Neural cell (in vitro differentiated cells): Measurements from ENCODE around the gene ANKS1B. TPM values are rescaled to one million over a fixed set of nuclear protein-coding genes. Genes with fewer than 3 reads are reported as not detected.
A peak's percentile ranks its signal among the peaks of the same experiment; 100 is the strongest.

ENCODE experiments used
- H2AFZ ChIP-seq: fragments of 200-600, 300-800 bp; sonication (generic), shearing (Covaris generic); 2 replicates; pipeline ENCODE4 v1.6.0; 2014; ENCODE audit warnings: low read depth, mild to moderate bottlenecking, antibody characterized with exemption, low read length, moderate library complexity
- H3F3A ChIP-seq: fragments of 200-600 bp; shearing (Covaris generic); 2 replicates; pipeline ENCODE4 v1.6.1; 2016; ENCODE audit warnings: mild to moderate bottlenecking, moderate library complexity, mixed read lengths, antibody characterized with exemption, low read length; ENCODE audit not compliant: insufficient read depth, poor library complexity, severe bottlenecking
- H3K27ac ChIP-seq: fragments of 200-600, 300-800 bp; sonication (generic), shearing (Covaris generic); 2 replicates; pipeline ENCODE4 v1.5.1; 2014; ENCODE audit warnings: mild to moderate bottlenecking, low read length, moderate library complexity
- H3K27me3 ChIP-seq: fragments of 300-800, 200-600 bp; sonication (generic), shearing (Covaris generic); 2 replicates; pipeline ENCODE4 v1.6.0; 2014; ENCODE audit warnings: mild to moderate bottlenecking, low read depth, low read length, moderate library complexity; ENCODE audit not compliant: insufficient read depth
- H3K36me3 ChIP-seq: fragments of 300-800, 200-600 bp; sonication (generic), shearing (Covaris generic); 2 replicates; pipeline ENCODE4 v1.5.1; 2014; ENCODE audit warnings: mild to moderate bottlenecking, antibody characterized with exemption, low read length, moderate library complexity; ENCODE audit not compliant: insufficient read depth
- H3K4me2 ChIP-seq: fragments of 300-800, 200-600 bp; sonication (generic), shearing (Covaris generic); 2 replicates; pipeline ENCODE4 v1.6.0; 2014; ENCODE audit warnings: mild to moderate bottlenecking, low read length
- H3K4me3 ChIP-seq: fragments of 300-800, 200-600 bp; sonication (generic), shearing (Covaris generic); 2 replicates; pipeline ENCODE4 v1.5.1; 2014; ENCODE audit warnings: mild to moderate bottlenecking, low read length, moderate library complexity
- H3K79me2 ChIP-seq: fragments of 200-600 bp; shearing (Covaris generic); replicated peaks from 2 replicates; pipeline ENCODE4 v1.6.0; 2014; ENCODE audit warnings: mild to moderate bottlenecking, low read length, moderate library complexity; ENCODE audit not compliant: insufficient read depth
- H3K9ac ChIP-seq: fragments of 300-800, 200-600 bp; sonication (generic), shearing (Covaris generic); 2 replicates; pipeline ENCODE4 v1.6.1; 2016; ENCODE audit warnings: mild to moderate bottlenecking, low read length, mixed read lengths
- H3K9me2 ChIP-seq: fragments of 200-600 bp; shearing (Covaris generic); 2 replicates; pipeline ENCODE4 v1.6.1; 2016; ENCODE audit warnings: mild to moderate bottlenecking, low read length, mixed read lengths; ENCODE audit not compliant: insufficient read depth
- H3K9me3 ChIP-seq: fragments of 200-600, 300-800 bp; sonication (generic), shearing (Covaris generic); 2 replicates; pipeline ENCODE4 v1.6.1; 2016; ENCODE audit warnings: mild to moderate bottlenecking, mixed run types, low read length, moderate library complexity, mixed read lengths
- H4K20me1 ChIP-seq: fragments of 200-600 bp; shearing (Covaris generic); 2 replicates; pipeline ENCODE4 v1.6.1; 2016; ENCODE audit warnings: mild to moderate bottlenecking, mixed run types; ENCODE audit not compliant: insufficient read depth
- CTCF ChIP-seq: fragments of 450-650 bp; IDR thresholded peaks from 2 replicates; pipeline ENCODE4 v1.5.1; 2014; ENCODE audit warnings: antibody characterized with exemption, mild to moderate bottlenecking, moderate library complexity; ENCODE audit not compliant: poor library complexity, severe bottlenecking
- EP300 ChIP-seq: fragments of 450-650 bp; conservative IDR thresholded peaks from 2 replicates; pipeline ENCODE4 v1.6.1; 2014; ENCODE audit warnings: antibody characterized with exemption, mild to moderate bottlenecking, moderate library complexity; ENCODE audit not compliant: poor library complexity, severe bottlenecking
- EZH2 ChIP-seq: fragments of 200-600, 300-800 bp; shearing (Covaris generic), sonication (generic); IDR thresholded peaks from 2 replicates; pipeline ENCODE4 v1.6.1; 2014; ENCODE audit warnings: antibody characterized with exemption, low read length, borderline replicate concordance, mild to moderate bottlenecking; ENCODE audit not compliant: insufficient read depth, poor library complexity, severe bottlenecking
- MXI1 ChIP-seq: fragments of 450-650 bp; conservative IDR thresholded peaks from 2 replicates; pipeline ENCODE4 v1.6.1; 2014; ENCODE audit warnings: antibody characterized with exemption, mild to moderate bottlenecking; ENCODE audit not compliant: poor library complexity, severe bottlenecking
- POLR2AphosphoS5 ChIP-seq: IDR thresholded peaks from 2 replicates; pipeline ENCODE4 v1.6.1; 2012
- RAD21 ChIP-seq: fragments of 450-650 bp; conservative IDR thresholded peaks from 2 replicates; pipeline ENCODE4 v1.6.1; 2014; ENCODE audit warnings: antibody characterized with exemption, mild to moderate bottlenecking, moderate library complexity
- REST ChIP-seq: IDR thresholded peaks from 2 replicates; pipeline ENCODE4 v1.6.1; 2012; ENCODE audit warnings: borderline replicate concordance
- SMC3 ChIP-seq: fragments of 450-650 bp; conservative IDR thresholded peaks from 2 replicates; pipeline ENCODE4 v1.6.1; 2014; ENCODE audit warnings: antibody characterized with exemption, mild to moderate bottlenecking, moderate library complexity; ENCODE audit not compliant: poor library complexity
- TAF1 ChIP-seq: IDR thresholded peaks from 2 replicates; pipeline ENCODE4 v1.6.1; 2012; ENCODE audit warnings: low read depth
- polyA plus RNA-seq: library from polyadenylated mRNA; depleted of rRNA; stranded (reverse); fragments of >200 nt; gene quantifications from 2 replicates; pipeline ENCODE4 v1.2.3, GENCODE V29; 2014

ANKS1B gene
- polyA plus RNA-seq, 1 donor from 2014 or later, result 65.6 TPM

DNA sequence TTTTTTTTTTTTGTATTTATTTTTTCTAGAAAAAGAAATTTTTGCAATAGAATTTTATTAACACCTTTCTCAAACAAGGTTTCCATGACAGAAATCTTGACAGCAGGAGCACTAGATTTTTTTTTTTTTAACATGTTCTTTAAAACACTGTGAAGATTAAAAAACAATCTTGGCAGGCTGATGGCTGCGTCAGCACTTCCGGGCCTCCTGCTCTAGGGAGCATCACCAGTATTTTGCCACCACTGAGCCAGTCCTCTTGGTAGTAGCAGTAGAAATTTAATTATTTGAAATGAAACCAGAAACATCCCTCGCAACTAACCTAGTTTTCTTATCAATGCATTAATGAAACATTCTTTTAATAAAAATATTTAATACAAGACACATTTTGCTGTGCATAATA, 1240.1 kb downstream of the ANKS1B start:
- Histone ChIP-seq H3F3A (peaks cover 13% of the 10 kb centered on the region), H3K27ac (peak overlapping the region; percentile 16), H3K27me3 (no peaks in the 10 kb centered on the region), H4K20me1 (no peaks in the 10 kb centered on the region), H3K4me3 (no peak overlapping the region), H2AFZ (no peak overlapping the region), H3K36me3 (peaks cover 3% of the 10 kb centered on the region), H3K9me3 (no peaks in the 10 kb centered on the region), H3K9me2 (no peaks in the 10 kb centered on the region), H3K4me2 (no peak overlapping the region), H3K9ac (no peak overlapping the region), H3K79me2 (no peaks in the 10 kb centered on the region)
- TF ChIP-seq POLR2AphosphoS5 (no peak), REST (no peak), MXI1 (no peak), TAF1 (no peak), SMC3 (no peak), EZH2 (no peak), RAD21 (no peak), CTCF (no peak), EP300 (no peak)

- Histone ChIP-seq H3K79me2 (no peaks in the 10 kb centered on the region), H3K4me3 (no peak overlapping the region), H3K9me3 (no peaks in the 10 kb centered on the region), H3K36me3 (no peaks in the 10 kb centered on the region), H3K27me3 (no peaks in the 10 kb centered on the region), H3K4me2 (no peak overlapping the region), H3K27ac (no peak overlapping the region), H4K20me1 (no peaks in the 10 kb centered on the region), H3F3A (peaks cover 13% of the 10 kb centered on the region), H2AFZ (no peak overlapping the region), H3K9ac (no peak overlapping the region), H3K9me2 (no peaks in the 10 kb centered on the region)
- TF ChIP-seq CTCF, result peak; percentile 37
- TF ChIP-seq POLR2AphosphoS5, result no peak
Observed at GRCh38 chr12:98743362-98743953, 1241.3 kb downstream of the ANKS1B start.
